PFSK-1 (cell line): Measurements from ENCODE around the gene KRT5.

ENCODE experiments used
- FOXP2 ChIP-seq: optimal IDR thresholded peaks from 2 replicates; pipeline ENCODE3; 2011; ENCODE audit warnings: borderline replicate concordance, control low read depth, inconsistent platforms; ENCODE audit not compliant: insufficient read depth; ENCODE audit errors: extremely low read length, extremely low read depth
- POLR2AphosphoS5 ChIP-seq: IDR thresholded peaks from 2 replicates; pipeline ENCODE4 v1.6.1; 2012; ENCODE audit warnings: low read depth, mild to moderate bottlenecking, control low read depth, low read length, moderate library complexity
- REST ChIP-seq, 2 experiments: IDR thresholded peaks; 2 replicates each; pipeline versions ENCODE4 v1.6.1 to v1.8.0; 2011 to 2012; ENCODE audit warnings: low read depth in 2 of 2, low read length in 2 of 2, control low read depth in 1 of 2, inconsistent platforms in 1 of 2, mild to moderate bottlenecking in 1 of 2, moderate library complexity in 1 of 2; ENCODE audit not compliant: insufficient read depth in 1 of 2
- SIN3A ChIP-seq: IDR thresholded peaks from 2 replicates; pipeline ENCODE4 v1.6.1; 2012; ENCODE audit warnings: mild to moderate bottlenecking, low read length, moderate library complexity, borderline replicate concordance; ENCODE audit not compliant: insufficient read depth
- TAF1 ChIP-seq: IDR thresholded peaks from 2 replicates; pipeline ENCODE4 v1.6.1; 2012; ENCODE audit warnings: low read length, control low read depth, borderline replicate concordance; ENCODE audit not compliant: insufficient read depth

The KRT5 gene

GRCh38 chr12:52473768-52474167 is 46.4 kb downstream of the KRT5 start, which contains the start of gene KRT6C:
TSS of gene KRT6C (minus strand) at chr12:52473805. CDS start at chr12:52473737, 68 bp downstream.
- TF ChIP-seq REST (IDR thresholded peaks at IDR 0.05; ENCODE audit: insufficient read depth in 1 of 2, low read depth in 2 of 2, low read length in 2 of 2) (no peak), FOXP2 (no peak), SIN3A (no peak), POLR2AphosphoS5 (no peak), TAF1 (no peak)

- TF ChIP-seq POLR2AphosphoS5 (no peak), TAF1 (no peak), SIN3A (no peak), REST (IDR thresholded peaks at IDR 0.05; ENCODE audit: insufficient read depth in 1 of 2, low read depth in 2 of 2, low read length in 2 of 2) (no peak), FOXP2 (no peak)
Measured at GRCh38 chr12:52469853-52470252, 50.3 kb downstream of the KRT5 start.

DNA sequence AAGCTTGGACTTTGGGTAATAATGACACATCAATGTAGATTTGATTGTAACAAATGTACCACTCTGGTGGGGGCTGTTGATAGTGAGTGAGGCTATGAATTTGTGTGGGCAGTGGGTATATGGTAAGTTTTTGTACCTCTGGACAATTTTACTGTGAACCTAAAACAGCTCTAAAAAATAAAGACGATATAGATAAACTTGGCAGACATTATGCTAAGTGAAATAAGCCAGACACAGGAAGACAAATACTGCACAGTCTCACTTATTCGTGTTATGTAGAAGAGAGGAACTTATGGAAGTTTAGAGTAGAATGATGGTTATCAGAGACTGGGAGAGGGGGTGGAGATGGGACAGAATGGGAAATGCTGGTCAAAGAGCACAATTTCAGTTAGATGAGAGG is 55.3 kb downstream of the KRT5 start:
- TF ChIP-seq SIN3A (no peak), TAF1 (no peak), FOXP2 (no peak), POLR2AphosphoS5 (no peak), REST (IDR thresholded peaks at IDR 0.05; ENCODE audit: insufficient read depth in 1 of 2, low read depth in 2 of 2, low read length in 2 of 2) (no peak)
